NCI-H1694 (cell line): Measurements from ENCODE around the gene UPK3BL2.
"Not testable (repeated sequence)": the region's sequence is repeated elsewhere in the genome, so short reads cannot be mapped to it uniquely, and the experiment has no call there.

Experiments
- DNase-seq: peaks from one replicate; lab custom pipeline; 2025; lab: John Stamatoyannopoulos, UW

Gene UPK3BL2

DNA sequence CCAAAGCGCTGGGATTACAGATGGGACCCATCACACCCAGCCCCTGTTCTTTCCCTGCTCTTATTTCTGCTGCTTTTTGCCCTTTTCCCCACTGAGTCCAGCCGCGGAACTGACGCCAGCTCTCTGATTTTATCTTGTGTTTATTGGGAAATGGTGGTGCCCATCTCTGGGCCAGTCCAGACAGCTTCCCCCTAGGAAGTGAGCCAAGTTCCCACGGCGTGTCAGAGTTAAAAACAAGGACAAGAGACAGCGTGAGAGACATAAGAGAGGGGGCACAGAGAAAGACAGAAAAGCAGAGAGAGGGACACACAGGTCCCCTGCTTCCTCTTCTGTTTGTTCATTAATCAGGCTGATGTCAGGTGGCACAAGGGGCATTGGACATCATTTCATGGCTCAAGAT, 11.9 kb downstream of the UPK3BL2 start:
- DNase-seq: not testable (repeated sequence)

DNA sequence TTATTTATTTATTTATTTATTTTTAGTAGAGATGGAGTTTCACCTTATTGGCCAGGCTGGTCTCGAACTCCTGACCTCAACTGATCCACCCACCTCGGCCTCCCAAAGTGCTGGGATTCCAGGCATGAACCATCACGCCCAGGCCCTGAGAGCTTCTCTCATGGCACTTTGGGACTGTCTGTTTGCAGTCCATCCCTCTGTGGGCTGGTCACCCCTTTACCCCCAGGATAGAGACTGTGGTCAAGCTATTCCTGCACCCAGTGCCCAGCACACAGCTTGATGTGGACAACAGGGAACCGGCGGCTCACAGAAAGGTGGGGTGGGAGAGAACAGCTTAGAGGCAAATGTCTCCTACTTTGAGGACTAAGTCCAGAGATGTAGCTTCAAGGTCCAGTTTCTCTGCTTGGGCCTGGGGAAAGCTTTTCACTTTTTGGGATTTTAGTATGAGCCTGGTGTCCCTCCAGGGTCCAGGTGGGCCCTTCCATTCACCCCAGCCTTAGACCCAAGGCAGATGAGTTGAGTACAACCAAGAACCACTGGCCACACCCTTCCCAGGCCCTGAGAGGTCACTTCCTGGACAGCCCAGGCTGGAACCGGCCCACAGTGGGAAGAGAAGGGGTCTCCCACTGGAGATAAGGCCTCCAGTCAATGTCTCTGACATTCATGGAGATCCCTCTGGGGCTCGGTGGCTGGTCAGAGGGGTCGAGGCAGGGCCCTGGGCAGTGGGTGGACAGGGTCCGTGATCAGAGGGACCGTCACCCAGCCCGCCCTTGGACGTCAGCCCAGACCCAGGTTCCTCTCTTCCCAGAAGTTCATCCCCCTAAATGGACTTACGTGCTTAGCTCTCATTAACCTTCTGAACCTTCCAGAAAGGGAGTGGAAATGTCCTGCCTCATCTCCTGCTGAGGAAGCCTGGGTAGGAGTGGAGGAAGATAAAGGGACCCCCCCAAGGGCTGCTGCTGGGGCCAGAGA, 15.4 kb downstream of the UPK3BL2 start:
- DNase-seq: not testable (repeated sequence)

DNA sequence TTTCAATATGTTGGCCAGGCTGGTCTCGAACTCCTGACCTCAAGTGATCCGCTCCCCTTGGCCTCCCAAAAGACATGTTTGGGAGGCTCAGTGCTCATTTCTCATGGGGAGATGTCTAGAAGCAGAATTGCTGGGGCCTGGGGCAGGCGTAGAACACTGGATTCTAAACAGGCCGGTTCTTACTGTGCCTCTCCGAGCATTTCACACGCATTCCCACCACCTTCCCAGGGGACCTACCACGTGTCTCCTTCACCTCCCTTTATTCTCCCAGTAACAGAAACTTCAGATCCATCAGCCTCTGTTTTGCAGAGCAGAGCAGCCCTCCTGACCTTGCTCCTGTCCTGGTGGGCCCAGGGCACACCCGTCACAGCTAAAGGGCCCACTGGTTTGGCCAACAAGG, 16.3 kb downstream of the UPK3BL2 start:
- not testable (repeated sequence) for DNase-seq

DNA sequence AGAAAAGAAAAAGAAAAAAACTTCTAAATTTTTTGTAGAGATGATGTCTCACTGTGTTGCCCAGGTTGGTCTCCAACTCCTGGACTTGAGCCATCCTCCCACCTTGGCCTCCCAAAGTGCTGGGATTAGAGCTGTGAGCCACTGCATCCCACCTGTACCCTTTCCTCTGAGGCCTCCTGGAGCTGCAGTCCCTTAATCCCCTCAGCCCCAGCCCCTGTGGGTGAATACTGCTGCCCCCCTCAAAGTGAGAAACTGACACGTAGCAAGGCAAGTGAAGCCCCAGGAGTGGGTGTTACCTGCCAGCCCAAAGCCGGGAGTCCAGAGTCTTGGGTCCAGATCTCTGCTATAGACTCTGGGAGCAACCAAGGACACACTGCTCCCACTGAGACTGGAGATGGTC, 18.7 kb downstream of the UPK3BL2 start:
- DNase-seq: not testable (repeated sequence)

DNA sequence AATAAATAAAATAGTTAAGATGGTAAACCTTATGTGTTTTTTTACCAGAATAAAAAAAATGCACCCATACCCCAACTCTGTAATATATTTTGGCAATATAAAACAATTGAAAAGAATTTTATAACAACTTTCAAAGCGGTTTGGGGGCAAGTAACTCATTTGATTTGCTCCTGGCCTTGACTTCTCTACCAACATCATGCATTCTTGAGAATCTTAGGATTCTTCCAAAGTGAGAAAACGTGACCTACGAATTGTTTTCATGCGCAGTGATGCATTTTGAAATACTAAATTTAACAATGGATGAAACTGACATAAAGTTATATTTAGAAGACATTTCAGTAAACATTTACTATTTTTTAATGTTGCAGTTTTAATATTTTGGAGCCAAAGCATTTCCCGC, 22.7 kb downstream of the UPK3BL2 start:
- not testable (repeated sequence) for DNase-seq

DNA sequence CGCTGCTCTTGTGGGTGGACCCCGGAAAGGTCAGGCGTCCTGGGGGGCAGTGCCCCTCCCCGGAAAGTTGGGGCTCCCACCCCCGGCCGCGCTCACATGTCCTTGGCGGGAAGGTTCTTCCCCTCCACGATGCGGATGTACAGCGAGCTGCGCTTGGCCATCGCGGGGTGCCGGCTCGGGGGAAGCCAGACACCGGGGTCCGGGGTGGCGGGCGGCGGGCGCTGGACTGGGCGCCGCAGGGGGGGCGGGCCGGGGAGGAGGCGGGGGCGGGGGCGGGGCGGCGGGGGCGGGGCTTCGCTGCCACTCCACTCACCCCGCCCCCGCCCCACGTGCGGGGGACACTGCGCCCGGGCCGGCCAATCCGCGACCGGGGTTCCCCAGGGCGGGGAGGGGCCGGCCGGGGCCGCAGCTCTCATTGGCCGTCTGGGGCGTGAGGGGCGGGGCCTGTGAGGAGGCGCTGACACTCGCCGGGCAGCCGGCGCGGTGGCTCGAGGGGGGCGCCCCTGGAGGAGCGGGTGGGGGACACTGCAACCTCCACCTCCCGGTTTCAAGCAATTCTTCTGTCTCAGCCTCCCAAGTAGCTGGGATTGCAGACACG, 25.8 kb downstream of the UPK3BL2 start, which contains the start of gene RASA4B:
Gene RASA4B (minus strand): TSS at position 228 of the 598 bp plus-strand sequence. CDS start 67 bp downstream, at position 161.
- not testable (repeated sequence) for DNase-seq

DNA sequence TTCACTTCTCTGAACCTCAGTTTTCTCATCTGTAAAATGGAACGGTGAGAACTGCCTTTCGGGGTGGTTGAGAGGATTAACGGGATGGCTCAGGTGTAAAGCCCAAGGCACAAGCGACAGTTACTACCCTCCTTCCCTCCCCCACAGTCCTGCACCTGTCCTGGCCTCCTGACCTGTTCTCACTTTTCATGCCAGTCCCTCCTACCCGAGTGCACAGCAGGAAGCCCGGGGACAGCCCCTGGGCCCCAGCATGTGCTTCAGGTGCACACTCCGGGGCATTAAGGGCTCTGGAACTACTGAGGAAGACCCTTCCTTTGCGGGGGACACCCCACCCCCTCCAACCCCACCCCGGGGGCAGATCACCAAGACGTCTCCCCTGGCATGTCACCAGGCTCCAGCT, 26.5 kb downstream of the UPK3BL2 start:
- not testable (repeated sequence) for DNase-seq

DNA sequence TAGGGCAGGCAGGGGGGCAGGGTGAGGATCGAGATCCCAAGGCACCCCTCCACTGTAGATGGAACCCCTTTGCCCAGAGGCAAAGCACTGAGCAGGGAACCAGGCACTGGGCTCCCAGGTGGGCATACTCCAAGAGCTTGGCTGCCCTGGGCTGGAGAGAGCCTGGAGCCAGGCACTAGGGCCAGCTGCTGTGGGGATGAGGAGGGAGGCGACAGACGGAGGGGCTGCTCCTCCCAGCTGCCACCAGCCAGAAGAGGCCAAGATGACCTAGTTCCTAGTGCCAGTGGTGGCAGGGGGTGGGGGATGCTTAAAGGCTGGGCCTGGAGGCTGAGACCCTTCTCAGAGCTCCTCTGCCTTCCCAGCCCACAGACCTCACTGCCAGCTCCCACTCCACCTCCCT, 27.6 kb downstream of the UPK3BL2 start:
- not testable (repeated sequence) for DNase-seq

DNA sequence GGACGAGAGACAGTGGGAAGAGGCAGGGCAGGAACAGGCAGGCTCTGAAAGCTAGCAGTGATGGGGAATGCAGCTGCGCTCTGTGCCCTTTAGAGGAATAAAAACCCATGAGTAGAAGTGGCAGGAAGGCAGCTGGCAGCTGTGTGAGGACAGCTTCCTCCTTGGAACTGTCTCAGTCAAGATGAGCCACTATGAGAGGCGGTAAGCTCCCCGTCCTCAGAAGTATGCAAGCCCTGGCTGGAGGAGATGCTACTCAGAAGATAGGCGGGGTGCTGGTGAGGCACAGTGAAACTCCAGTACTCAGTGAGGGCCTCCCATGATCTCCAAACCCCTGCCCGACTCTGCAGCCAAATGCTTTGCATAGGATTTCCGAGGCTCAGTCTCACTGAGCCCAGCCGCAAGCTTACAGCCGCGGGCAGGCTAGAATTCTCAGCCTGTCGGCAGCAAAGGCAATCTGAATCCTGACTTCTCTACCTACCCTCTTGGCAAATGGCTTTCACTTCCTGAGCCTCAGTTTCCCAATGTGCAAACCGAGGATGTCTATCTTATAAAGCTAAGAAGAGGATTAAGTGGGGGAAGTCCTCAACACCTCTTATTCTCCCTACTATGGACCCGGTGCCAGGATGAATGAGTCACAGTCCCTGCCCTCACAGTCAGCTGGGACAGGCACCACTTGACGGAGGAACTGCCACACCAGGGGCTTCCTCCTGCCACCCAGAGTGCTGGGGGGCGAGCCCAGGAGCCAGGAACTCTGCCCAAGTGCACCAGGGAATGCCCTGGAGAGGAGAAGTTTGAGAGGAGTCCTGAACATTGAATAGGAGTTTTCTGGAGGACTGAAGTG, 28.4 kb downstream of the UPK3BL2 start:
- DNase-seq: not testable (repeated sequence)

DNA sequence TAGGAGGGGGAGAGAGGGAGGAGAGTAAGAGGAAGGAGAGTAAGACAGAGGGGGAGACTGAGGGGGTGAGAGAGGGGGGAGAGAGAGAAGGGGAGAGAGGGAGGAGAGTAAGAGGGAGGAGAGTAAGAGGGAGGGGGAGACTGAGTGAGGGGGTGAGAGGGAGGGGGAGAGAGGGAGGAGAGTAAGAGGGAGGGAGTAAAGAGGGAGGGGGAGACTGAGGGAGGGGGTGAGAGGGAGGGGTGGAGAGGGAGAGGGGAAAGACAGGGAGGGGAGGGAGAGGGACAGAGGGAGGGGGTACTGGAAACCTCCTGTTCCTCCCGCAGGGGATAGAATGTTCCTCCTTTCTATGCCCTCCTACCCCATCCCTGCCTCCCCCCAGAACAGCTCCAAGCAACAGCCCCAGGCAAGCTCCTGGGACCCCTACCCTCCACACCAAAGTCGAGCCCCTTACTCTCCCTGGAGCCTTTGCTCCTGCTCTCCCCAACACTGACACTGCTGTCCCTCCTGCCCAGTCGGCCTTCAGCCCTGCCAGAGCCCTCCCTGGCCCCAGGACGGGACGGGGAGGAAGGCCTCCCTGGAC, 30.8 kb downstream of the UPK3BL2 start:
- DNase-seq: not testable (repeated sequence)

DNA sequence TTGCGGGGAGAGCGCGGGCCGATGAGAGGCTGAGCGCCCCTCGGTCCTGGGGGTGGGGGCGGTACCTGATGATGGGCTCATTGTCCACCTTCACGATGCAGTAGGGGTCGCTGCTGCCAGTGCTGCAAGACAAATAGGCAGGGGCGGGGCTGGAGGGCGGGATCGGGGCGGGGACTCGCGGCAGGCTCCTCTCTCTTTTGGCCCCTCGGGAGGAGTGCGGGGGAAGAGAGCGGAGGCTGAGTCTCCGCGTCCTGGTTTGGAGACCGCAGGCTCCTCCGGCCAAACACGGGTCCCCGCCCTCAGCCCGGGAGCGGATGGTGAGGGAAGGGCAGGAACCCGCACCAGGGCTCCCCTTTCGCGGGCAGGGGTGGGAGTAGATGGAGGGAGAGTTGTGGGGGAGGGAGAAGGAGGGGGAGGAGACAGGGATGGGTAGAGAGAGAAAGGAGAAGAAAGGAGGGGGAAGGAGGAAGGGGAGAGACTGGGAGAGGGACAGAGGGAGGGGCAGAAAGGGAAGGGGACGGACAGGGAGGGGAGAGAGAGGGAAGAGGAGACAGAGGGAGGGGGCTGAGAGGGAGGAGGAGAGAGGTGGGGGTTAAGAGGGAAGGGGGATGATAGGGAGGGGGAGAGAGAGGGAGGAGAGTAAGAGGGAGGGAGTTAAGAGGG, 31.5 kb downstream of the UPK3BL2 start:
- not testable (repeated sequence) for DNase-seq

DNA sequence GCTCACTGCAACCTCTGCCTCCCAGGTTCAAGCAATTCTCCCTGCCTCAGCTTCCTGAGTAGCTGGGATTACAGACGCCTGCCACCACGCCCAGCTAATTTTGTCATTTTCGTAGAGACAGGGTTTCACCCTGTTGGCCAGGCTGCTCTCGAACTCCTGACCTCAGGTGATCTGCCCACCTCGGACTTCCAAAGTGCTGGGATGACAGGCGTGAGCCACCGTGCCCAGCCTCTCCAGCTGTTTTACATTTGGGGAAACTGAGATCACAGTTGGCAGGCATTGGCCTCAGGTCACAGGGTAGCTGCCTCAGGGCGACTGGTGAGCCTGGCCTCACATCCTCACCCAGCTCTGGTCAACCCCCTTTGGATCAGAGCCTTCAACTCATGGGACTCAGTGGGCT, 32.9 kb downstream of the UPK3BL2 start:
- not testable (repeated sequence) for DNase-seq

DNA sequence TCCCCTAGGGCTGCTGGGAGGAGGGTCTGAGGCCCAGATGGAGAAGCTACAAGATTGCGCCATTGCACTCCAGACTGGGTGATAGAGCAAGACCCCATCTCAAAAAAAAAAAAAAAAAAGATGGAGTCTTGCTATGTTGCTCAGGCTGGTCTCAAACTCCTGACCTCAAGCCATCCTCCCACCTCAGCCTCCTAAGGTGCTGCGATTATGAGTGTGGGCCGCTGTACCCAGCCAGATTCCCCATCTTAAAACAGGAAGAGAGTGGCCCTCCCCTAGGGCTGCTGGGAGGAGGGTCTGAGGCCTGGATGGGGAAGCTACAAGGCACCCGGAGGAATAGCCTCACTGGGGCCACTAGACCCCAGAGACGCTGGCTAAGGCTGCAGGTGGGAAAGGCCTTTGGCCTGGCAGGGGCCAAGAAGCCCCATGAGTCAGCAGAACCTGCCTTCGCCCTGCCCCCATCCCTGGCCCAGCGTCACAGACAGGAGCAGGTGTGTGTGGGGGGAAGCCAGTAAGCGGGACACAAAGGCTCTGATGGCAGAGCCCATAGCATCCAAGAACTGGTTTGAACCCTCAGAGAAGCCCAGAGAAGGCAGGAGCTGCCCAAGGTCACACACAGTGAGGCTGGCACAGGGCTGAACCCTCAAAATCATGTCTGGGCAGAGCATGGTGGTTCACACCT, 35.9 kb downstream of the UPK3BL2 start:
- not testable (repeated sequence) for DNase-seq

DNA sequence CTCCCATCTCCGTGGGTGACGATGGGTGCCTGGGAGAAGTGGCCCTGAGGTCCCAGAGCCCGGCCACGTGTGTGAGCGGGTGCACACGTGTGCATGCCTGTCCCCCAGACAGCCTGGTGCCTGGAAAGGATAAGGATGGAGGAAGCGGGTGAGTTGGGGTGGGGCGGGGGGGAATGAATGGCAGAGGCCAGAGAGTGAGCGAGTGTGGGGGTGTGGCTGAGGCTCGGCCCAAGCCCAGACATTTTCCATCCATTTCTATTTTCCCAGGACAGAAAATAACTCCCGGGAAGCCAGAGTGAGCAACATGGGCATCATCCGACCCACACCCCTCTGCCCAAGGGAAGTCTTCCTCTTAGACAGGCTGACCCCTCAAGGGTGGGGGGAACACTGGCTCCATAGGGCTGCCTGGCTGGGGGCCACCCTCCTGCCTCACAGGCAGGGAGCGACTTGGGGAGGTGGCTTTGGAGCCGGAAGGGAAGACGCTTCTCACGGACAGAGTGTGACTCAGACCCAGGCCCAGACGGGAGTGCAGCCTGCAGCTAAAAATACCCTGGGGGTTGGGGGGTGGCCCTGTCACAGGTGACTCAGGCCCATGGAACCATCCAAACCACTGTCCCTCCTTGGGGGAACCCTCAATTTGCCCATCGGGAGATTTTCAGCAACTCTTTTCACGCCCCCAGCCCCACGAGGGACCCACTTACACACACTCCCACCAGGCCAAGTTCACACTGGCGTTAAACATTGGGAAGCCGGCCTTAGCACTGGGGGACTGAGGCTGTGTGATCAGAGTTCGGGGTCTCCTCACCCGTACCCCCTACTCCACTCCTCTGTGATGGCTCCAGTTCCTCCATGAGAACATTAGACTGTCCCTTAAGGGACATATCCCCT, 38.0 kb downstream of the UPK3BL2 start:
- not testable (repeated sequence) for DNase-seq

DNA sequence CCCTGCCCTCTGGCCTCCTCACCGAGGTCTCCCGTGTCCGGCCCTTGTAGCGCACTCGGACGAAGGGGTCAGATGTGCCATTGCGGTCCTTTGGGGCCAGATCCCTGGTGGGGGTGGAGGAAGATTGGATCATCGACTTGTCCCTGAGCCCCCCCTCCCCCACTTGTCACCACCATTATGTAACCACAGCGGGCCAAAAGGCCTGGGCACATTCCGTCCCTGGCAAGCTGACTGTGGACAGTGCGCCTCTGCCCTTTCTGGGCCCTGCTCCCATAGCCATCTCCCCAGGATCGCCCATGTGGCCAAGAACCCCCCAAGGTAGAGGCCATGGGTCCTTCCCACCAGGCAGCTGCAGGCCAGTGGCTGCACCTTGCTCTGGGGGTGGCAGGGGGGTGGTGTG, 40.4 kb downstream of the UPK3BL2 start:
- not testable (repeated sequence) for DNase-seq

DNA sequence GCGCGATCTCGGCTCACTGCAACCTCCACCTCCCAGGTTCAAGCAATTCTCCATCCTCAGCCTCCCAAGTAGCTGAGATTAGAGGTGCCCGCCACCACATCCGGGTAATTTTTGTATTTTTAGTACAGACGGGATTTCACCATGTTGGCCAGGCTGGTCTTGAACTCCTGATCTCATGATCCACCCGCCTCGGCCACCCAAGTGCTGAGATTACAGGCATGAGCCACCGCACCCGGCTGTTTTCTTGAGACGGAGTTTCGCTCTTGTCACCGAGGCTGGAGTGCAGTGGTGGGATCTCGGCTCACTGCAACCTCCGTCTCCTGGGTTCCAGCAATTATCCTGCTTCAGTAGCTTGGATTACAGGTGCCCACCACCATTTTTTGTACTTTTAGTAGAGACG, 45.2 kb downstream of the UPK3BL2 start:
- DNase-seq: not testable (repeated sequence)

DNA sequence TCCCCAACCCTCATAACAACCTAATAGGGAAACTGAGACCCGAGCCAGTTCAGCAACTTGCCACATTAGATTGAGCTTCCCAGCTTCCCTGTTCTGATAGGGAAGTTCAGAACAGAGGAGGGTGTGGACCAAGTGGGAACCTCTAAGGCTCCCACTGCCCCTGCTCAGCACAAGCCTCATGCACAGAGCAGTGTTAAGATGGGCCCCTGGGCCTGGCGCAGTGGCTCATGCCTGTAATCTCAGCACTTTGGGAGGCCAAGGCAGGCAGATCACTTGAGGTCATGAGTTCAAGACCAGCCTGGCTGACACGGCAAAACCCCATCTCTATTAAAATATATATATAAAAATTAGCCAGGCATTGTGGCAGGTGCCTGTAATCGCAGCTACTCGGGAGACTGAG, 46.2 kb downstream of the UPK3BL2 start:
- DNase-seq: not testable (repeated sequence)

DNA sequence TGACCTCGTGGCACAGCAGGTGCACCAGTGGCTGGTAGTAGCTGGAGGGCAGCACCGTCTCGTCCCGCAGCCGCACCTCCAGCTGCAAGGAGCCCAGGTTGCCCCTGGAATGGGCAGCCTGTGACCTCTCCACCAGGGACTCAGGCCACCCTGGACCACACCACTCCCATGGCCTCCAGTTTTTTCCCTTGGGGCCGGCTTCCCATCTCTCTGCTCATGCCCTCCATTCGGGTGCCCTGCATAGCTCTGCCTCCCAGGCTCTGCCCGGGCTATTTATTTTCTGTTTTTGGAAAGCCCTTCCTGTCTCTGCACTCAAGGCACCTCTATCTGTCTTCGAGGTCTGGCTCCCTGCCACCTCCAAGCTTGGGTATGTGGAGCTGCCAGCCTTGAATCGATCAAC, 46.6 kb downstream of the UPK3BL2 start:
- DNase-seq: not testable (repeated sequence)

DNA sequence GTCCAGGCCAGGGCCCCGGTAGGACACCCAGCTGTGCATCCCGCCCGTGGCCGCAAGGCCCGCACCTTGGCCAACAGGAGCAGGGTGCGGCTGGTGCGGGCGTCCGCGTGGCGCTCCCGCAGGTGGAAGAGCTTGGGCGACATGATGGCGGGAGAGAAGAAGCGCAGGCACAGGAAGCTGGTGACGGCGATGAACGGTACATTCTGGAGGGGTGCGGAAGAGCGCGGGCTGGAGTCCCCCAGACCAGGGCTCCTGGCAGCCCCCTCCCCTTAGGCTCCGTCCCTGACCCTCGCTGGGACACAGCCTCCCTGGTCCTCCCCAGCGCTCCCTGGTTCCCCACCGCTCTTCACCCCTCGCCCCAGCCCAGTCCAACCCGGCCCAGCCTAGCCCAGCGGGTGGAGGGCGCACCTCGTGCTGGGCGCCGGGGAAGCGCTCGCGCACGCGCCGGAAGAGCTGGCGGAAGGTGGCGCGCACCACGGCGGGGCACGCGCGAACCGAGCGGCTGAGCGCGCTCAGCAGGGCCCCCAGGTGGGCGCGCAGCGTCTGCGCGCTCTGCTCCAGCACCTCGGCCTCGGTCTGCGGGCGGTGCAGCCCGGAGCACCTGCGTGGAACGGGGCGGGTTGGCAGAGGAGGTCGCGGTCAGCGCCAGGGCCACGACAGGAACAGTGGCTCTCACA, 48.9 kb downstream of the UPK3BL2 start:
- not testable (repeated sequence) for DNase-seq
